ENCODE data around the gene NAP1L4.

DNA sequence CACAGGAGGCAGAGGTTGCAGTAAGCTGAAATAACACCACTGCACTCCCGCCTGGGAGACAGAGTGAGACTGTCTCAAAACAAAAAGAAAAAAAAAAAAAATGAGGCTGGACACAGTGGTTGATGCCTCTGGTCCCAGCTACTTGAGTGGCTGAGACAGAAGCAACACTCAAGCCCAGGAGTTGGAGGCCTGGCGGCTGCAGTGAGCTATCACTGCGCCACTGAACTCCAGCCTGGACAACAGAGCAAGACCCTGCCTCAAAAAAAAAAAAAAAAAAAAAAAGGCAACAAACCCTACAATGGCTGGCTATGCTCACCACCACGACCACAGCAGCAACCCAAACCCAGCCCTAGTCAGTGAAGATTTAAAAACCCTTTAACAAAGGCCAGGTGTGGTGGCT lies 8.2 kb downstream of the NAP1L4 start:
- TF ChIP-seq, protein P1, sequence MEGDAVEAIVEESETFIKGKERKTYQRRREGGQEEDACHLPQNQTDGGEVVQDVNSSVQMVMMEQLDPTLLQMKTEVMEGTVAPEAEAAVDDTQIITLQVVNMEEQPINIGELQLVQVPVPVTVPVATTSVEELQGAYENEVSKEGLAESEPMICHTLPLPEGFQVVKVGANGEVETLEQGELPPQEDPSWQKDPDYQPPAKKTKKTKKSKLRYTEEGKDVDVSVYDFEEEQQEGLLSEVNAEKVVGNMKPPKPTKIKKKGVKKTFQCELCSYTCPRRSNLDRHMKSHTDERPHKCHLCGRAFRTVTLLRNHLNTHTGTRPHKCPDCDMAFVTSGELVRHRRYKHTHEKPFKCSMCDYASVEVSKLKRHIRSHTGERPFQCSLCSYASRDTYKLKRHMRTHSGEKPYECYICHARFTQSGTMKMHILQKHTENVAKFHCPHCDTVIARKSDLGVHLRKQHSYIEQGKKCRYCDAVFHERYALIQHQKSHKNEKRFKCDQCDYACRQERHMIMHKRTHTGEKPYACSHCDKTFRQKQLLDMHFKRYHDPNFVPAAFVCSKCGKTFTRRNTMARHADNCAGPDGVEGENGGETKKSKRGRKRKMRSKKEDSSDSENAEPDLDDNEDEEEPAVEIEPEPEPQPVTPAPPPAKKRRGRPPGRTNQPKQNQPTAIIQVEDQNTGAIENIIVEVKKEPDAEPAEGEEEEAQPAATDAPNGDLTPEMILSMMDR (IDR thresholded peaks at IDR 0.05) = no peak
- TF ChIP-seq POLR2A (IDR thresholded peaks at IDR 0.05) = no peak

Data from lower leg skin (tissue), 3 donors.